ENCODE results near the gene ITPRIPL2. TPM values are rescaled to one million over a fixed set of nuclear protein-coding genes. Genes with fewer than 3 reads are reported as not detected.

ITPRIPL2 gene
- total RNA-seq, 6 experiments from 2014 or later = 12.2 to 23.5 (median 17.7) TPM

- Histone ChIP-seq H3K9me3 (no peaks in the 10 kb centered on the region), H3K36me3 (no peaks in the 10 kb centered on the region), H3K27ac (no peak overlapping the region), H3K4me1 (peaks cover 0 to 10% (median 4%) of the 10 kb centered on the region in 4 donors), H3K27me3 (no peaks in the 10 kb centered on the region), H3K4me3 (no peak overlapping the region)
- peak in 1 of 4 donors; percentile 23 for ATAC-seq
- 71% methylated on average over 6 of the region's 11 CpGs for WGBS (ENCODE audit: insufficient coverage, low coverage, low lambda C conversion rate, missing lambda C conversion rate)
- DNase-seq = no peak
- intact Hi-C loops (cut with DNase I) = no loop called here
- TF ChIP-seq POLR2A (IDR thresholded peaks at IDR 0.05) = no peak
- TF ChIP-seq, protein P1, sequence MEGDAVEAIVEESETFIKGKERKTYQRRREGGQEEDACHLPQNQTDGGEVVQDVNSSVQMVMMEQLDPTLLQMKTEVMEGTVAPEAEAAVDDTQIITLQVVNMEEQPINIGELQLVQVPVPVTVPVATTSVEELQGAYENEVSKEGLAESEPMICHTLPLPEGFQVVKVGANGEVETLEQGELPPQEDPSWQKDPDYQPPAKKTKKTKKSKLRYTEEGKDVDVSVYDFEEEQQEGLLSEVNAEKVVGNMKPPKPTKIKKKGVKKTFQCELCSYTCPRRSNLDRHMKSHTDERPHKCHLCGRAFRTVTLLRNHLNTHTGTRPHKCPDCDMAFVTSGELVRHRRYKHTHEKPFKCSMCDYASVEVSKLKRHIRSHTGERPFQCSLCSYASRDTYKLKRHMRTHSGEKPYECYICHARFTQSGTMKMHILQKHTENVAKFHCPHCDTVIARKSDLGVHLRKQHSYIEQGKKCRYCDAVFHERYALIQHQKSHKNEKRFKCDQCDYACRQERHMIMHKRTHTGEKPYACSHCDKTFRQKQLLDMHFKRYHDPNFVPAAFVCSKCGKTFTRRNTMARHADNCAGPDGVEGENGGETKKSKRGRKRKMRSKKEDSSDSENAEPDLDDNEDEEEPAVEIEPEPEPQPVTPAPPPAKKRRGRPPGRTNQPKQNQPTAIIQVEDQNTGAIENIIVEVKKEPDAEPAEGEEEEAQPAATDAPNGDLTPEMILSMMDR (IDR thresholded peaks at IDR 0.05) = no peak
These were observed 7.7 kb upstream of the ITPRIPL2 start for GRCh38 chr16:19105891-19106624.

GRCh38 chr16:19106625-19107020 is 7.1 kb upstream of the ITPRIPL2 start:
- H3K9me3 ChIP-seq = no peaks in the 10 kb centered on the region
- no peaks in the 10 kb centered on the region for H3K27me3 ChIP-seq
- DNase-seq (no peak), ATAC-seq (no peak)
- intact Hi-C loops (cut with DNase I) = no loop called here
- TF ChIP-seq, protein P1 (IDR thresholded peaks at IDR 0.05) = no peak
- TF ChIP-seq POLR2A (IDR thresholded peaks at IDR 0.05) = no peak
- no peak overlapping the region for H3K4me3 ChIP-seq
- peaks cover 0 to 16% (median 4%) of the 10 kb centered on the region in 4 donors for H3K4me1 ChIP-seq
- H3K36me3 ChIP-seq = no peaks in the 10 kb centered on the region
- 100% methylated on average over 1 of the region's 2 CpGs for WGBS (ENCODE audit: insufficient coverage, low coverage, low lambda C conversion rate, missing lambda C conversion rate)
- no peak overlapping the region for H3K27ac ChIP-seq

GRCh38 chr16:19108409-19109287 is 5.1 kb upstream of the ITPRIPL2 start:
- H3K4me3 ChIP-seq = no peak overlapping the region
- no peak overlapping the region for H3K27ac ChIP-seq
- no peak for TF ChIP-seq POLR2A (IDR thresholded peaks at IDR 0.05)
- TF ChIP-seq, protein P1 (IDR thresholded peaks at IDR 0.05) = no peak
- peaks cover 0 to 25% (median 9%) of the 10 kb centered on the region in 4 donors for H3K4me1 ChIP-seq
- H3K9me3 ChIP-seq = no peaks in the 10 kb centered on the region
- DNase-seq = no peak
- whole genome bisulfite sequencing (ENCODE audit: insufficient coverage, low coverage, low lambda C conversion rate, missing lambda C conversion rate) = 81% methylated on average over 9 of the region's 9 CpGs
- H3K27me3 ChIP-seq = no peaks in the 10 kb centered on the region
- no peaks in the 10 kb centered on the region for H3K36me3 ChIP-seq
- intact Hi-C loops (cut with DNase I) = no loop called here
- no peak for ATAC-seq

DNA sequence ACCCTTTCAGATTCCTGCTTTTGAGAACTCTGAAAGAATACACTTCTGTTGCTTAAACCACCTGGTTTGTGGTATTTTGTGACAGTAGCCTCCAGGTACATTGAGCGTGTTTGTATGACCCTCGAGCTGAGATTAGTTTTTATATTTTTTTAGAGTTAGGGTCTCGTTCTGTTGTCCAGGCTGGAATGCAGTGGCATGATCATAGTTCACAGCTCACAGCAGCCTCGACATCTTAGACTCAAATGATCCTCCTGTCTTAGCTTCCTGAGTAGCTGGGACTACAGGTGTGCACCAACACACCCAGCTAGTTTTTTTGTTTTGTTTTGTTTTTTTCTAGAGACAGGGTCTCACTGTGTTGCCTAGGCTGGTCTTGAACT is 4.5 kb upstream of the ITPRIPL2 start:
- H3K4me1 ChIP-seq = peaks cover 0 to 25% (median 9%) of the 10 kb centered on the region in 4 donors
- H3K27me3 ChIP-seq = no peaks in the 10 kb centered on the region
- 93% methylated on average over 2 of the region's 4 CpGs for WGBS (ENCODE audit: insufficient coverage, low coverage, low lambda C conversion rate, missing lambda C conversion rate)
- ATAC-seq (no peak), DNase-seq (no peak)
- no peaks in the 10 kb centered on the region for H3K9me3 ChIP-seq
- no peak overlapping the region for H3K4me3 ChIP-seq
- no peak overlapping the region for H3K27ac ChIP-seq
- no peaks in the 10 kb centered on the region for H3K36me3 ChIP-seq
- TF ChIP-seq, protein P1 (IDR thresholded peaks at IDR 0.05) = no peak
- TF ChIP-seq POLR2A (IDR thresholded peaks at IDR 0.05) = no peak
- intact Hi-C loops (cut with DNase I) = no loop called here

Measured in right lobe of liver (tissue), 6 donors.